Stimulated activated CD8-positive, alpha-beta memory T cell treated with anti-CD3 and anti-CD28 coated beads, Interleukin-12 subunit alpha, Interleukin-12 subunit beta, amount 100 ng/mL, for 24 hours (primary cell): ENCODE data around the gene FOXD4L3.
"Not testable (repeated sequence)": the region's sequence is repeated elsewhere in the genome, so short reads cannot be mapped to it uniquely, and the experiment has no call there.

ENCODE experiments used
- DNase-seq: peaks from one replicate; pipeline ENCODE4 v3.0.0-alpha.2; 2020; ENCODE audit errors: extremely low read depth

Gene FOXD4L3

DNA sequence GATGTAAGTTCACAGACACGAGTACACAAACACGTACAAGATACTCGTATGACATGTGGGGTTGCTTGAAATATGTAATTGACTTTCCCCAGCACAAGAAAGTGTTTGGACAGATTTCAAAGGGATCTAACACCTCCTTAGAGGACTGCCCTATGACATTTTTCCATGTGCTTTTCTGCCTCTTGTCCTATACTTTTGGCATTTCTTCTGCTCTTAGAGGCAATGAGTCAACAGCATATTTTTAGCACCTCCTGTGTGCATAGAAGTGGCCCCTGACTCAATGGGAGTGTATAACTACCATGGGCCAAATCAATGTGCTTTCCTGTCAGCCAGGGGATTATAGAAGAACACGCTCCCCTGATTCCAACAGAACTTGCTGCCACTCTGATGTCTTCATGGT is 49.0 kb downstream of the FOXD4L3 start:
- DNase-seq, result not testable (repeated sequence)
